Right hindlimb (tissue), 1 donor: Measurements from ENCODE around the gene MXD4.
A peak's percentile ranks its signal among the peaks of the same experiment; 100 is the strongest.
"Not testable (repeated sequence)": the region's sequence is repeated elsewhere in the genome, so short reads cannot be mapped to it uniquely, and the experiment has no call there.

ENCODE experiments used
- DNase-seq: peaks from one replicate; pipeline ENCODE4 v3.0.0-alpha.2; 2018

MXD4 gene

DNA sequence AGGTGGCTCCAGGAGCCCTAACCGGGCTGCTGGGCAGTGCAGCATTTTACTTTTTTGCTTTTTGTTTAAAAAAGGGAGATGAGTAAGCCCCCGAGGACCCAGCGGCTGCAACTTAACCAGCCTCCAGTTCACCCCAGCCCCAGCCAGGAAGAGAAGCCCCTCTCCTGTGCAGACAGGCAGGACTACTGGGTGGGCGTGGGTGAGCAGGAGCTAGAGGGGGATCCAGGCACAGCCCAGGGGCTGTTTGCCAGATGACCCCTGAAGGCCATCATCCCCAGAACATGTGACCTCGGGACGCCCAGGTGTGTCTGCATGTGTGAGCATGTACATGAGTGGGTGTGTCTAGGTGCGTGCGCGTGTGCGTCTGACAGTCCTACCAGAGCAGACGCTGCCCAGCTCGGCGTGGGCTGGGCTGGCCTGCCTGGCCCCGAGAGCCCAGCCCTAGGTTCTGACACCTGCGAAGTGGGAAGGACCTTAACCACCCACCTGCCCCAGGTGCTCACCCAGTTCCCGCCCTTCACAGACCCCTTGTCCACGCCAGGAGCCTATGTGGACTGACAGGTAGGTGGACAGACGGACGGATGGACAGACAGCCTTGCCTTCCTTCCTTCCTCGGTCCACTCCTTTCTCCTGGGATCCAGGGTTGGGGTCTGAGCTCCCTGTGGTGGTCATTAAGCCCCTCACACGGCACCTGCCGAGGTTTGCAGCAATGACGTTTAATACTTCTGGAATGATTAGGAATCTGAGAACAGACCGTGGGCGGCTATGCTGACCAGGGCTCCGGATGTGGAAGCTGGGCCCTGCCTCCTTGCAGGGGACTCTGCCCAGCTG lies 12.2 kb downstream of the MXD4 start:
- DNase-seq, result no peak

DNA sequence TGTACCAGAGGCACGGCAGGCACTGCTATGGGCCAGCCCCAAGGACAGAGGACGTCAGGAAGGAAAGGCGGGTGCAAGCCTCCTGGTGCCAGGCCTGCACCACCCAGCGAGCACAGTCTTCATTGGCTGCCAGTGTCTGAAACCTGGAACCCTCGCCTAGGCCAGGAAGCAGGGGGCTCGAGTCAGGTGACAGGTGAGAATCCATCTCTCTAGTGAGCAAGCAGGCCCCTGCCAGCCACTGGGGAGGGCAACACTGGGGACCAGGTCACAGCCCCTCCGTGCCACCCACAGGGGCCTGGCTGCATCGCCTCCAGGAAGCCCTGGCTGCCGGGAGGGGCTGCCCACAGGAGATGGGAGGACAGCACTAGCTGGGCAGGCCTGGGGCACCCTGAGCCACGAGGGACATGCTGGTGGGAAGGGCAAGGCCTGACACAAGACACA lies 13.1 kb downstream of the MXD4 start:
- no peak for DNase-seq

DNA sequence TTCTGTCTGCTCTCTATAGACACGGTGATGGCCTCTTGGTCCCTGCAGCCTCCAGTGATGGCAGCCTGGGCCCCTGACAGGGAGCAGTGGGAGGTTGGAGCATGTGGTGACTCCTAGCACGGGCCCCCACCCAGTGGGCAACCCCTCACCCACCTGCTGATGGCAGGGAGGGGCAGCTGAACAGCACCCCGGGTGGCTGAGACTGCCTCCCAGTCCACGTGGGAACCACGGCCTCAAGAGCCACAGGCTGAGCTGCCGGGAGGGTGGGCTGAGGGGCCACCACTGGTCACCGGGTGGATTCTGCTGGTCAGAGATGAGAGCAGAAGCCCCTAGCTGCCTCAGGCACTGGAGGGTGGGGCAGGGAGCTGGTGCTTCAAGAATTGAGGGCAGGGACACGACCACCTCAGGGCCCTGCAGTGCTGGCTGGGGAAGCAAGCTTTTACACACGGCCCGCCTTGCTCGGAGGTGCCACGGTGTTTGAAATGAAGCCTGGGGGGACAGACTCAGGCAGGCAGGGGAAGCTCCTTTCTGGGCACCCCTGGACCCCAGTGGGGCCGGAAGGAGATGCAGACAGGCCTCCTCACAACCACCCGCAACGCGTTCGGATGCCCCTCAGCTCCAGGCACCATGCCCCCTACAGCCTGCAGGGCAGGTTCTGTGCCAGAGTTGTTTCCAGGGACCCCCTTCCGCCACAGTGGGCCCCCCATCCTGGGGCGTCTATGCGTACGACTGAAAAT lies 13.7 kb downstream of the MXD4 start:
- no peak for DNase-seq

DNA sequence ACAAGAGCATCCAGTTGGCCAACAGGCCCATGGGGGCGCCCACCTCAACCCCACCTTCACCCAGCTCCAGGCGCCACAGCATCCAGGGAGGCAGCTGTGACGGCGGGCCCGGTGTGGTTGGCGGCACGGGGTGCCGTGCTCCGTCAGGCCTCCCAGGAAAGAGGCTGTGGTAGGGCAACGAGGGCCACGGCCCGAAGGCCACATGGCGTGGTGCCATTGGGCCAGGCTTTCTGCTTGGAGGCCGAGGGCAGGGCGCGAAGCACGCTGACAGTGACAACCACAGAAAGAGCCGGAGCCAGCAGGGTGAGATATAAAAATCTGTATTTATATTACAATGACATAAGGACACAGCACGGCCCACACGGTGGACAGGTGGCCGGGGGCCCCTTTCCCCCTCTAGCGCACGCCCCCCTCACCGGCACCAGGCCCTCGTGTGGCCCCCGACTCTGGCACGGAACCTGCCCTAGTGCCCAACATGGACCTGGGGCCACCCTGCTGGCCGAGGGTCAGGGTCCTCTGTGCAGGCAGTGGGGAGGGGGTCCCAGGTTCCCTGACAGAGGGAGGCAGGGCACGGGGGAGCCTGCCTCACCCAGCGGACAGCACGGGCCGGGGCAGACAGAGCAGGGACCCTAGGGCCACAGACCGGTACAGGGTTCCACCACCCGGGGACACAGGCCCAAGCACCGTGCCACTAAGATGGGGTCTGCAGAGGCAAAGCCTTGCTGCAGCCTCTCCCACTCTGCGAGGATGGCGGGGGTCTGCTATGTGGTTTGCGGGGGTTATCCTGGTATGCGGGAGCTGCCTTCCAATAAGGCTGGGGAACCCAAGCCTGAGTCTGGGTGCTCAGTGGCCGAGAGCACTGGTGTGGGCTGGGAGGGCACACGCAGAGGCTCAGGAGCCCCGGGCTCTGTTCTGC lies 14.5 kb downstream of the MXD4 start:
- DNase-seq, result peak; percentile 25

DNA sequence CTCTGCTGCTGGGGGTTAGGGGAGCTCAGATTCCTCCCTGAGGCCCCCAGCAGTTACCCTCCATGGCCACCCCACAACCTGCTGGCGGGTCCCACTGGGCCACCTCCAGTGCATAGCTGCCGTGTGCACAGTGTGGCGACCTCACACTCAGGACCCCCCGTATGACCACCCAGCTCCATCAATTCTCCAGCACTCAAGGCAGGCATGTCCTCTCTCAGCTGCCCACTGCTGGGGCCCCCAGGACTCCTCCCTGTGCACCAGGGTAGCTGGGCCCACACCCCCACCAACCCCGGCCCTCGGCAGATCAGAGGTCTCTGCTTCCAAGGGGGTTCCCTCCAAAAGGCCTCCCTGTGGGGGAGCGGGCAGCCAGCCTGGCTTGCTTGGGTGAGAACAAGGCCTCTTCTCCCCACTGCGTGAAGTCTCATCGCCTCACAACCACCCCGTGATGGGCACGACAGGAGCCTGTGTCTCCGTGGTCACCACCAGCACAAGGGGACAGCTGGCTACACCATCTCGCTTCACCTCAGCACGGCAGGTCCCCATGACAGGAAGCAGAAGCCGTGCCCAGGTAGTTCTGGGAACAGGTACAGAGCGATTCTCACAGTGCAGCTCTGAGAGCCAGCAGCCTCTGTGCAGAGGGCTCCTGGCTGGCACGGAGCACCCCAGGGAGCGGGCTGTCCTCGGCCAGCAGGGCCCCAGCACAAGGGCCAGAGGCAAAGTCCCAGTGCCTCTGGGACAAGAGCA lies 15.4 kb downstream of the MXD4 start:
- DNase-seq, result no peak

DNA sequence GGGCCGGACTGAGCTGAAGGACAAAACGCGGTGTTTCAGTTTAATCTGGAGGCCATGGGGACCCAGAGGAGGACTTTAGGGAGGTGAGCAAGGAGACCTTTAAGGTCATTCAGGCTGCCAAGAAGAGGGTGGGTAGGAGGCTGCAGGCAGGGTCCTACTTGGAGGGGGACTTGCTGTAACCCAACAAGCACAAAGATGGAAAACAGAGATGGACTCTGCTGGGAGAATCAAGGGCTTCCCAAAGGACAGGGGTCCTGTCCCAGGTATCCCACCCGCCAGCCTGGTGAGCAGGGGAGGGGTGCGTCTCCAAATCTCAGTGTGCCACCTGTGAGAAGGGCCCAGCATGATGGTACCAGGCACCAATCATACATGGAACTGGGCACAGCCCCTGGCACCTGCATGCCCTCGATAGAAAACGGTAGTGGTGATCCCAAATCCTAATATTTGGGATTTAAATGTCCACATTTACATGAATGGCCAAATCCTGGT lies 16.1 kb downstream of the MXD4 start:
- no peak for DNase-seq

DNA sequence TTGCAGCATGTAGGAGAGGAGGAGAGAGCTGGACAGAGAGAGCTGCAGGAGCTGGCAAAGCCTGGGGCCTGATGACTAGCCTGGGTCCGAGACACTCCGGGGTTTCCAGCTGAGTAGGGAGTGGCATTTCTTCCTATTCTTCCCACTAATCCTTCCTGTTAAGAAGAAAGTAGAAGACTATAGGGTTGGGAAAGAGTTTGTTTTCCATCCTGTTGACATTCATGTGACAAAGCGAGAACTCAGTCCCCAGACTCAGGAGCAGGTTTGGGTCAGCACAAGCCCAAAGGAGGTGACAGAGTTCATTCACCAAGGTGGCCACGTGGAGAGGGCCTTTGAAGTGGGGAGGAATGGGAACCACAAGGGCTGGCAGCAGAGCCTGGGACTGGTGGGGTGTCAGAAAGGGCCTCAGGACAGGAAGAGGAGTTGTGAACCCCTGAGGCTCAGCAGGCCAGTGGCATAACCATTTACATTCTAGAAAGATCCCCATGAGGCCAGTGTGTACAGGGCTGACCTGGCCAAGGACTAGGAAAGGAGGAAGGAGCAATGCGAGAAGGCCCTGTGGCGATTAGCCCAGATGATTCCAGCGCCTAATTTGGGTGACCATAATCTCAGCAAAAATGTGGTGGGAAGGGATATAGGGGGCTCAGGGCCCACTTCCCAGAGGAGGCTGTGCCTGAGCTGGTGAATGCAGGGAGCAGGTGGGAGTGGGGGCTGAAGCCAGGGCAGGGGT lies 16.7 kb downstream of the MXD4 start:
- no peak for DNase-seq

DNA sequence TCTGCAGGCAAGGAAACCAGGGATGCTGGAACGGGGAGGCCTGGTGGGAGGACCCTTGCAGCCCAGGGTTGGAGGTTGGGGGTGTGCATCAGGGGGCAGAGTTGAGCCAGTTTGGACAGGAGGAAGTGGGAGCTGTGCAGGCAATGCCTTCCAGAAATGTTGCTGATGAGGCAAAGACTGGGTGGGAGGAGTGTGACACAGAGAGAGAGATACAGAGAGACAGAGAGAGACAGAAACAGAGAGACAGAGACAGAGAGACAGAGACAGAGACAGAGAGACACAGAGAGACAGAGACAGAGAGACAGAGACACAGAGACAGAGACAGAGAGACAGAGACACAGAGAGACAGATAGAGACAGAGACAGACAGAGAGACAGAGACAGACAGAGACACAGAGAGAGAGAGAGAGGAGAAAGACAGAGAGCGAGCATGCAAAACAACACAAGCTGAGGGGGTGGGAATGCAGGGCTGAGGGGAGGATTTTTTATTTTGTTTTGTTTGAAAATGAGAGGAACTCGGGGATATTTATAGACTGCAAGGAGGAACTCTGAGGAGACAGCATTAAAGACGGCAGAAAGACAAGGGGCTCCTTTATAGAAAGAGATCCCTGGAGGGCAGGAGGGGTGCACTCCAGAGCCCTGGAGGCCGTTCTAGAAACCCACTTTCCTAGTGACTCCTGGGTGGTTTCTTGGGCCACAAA lies 18.1 kb downstream of the MXD4 start:
- DNase-seq, result peak; percentile 74

DNA sequence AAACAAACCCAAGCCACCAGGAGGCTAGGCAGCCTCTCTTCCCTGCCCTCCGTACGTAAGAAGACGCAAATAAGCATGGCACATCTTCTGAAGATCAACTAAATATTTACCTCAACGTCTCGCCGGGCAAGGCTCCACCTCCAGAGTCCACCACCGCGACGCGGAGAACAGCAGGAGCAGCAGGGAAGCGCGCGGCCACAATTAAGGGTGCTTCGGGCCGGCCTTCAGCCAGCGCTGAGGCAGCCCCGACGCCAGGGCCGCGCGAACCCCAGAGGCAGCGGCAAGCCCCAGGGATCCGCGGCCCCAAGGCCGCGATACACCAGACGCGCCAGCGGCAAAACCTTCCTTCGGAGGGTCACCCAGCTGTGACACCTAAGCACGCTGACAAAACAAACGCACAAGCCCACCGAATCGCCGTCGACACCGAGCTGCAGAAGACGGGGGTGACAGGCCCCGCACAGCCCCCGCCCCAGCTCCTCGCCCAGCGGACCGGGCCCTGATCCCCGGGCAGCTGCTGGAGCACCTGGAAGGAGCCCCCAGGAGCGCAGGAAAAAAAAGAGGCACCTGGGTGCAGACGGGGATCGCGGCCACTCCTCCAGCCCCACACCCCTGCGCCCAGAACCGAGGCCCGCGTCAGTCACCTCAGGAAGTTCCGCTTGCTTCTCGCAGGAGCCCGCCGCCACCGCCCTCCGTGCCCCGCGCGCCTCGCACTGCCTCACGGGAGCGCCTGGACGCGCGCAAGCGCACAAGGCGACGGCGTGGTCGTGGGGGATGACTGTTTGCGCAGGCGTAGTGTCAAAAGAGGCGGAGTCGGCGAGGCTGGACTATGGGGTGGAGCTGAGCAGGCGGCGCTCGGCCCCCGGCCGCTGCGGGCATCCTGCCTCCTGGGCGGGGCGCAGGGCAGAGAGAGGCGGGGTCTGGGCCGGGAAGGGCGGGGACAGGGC lies 20.2 kb downstream of the MXD4 start, which contains the start of the genes HAUS3 and POLN:
TSS of gene HAUS3 (minus strand) at position 712 of the 944 bp plus-strand sequence. CDS start 1,175 bp downstream, outside the sequence.
TSS of gene POLN (minus strand) at position 712 of the 944 bp plus-strand sequence. CDS start 12,890 bp downstream, outside the sequence.
- DNase-seq, result peak; percentile 99

DNA sequence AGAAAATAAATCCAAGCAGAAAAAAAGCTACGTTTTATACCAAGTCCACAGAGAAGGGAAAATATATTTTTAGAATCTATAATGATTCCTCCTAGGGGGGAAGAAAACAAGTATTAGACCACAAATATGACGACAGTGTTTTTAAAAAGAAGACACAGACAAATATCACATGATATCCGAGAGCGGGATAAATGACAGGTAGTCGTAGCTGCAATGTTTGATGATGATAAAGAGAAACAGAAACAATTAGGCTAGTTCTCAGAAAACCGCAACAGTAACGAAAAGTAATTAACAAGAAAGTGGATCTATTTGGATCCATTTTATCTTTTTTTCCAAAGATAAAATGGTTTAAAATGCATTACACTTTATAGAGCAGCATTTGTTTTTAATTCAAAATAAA lies 20.9 kb downstream of the MXD4 start:
- no peak for DNase-seq

DNA sequence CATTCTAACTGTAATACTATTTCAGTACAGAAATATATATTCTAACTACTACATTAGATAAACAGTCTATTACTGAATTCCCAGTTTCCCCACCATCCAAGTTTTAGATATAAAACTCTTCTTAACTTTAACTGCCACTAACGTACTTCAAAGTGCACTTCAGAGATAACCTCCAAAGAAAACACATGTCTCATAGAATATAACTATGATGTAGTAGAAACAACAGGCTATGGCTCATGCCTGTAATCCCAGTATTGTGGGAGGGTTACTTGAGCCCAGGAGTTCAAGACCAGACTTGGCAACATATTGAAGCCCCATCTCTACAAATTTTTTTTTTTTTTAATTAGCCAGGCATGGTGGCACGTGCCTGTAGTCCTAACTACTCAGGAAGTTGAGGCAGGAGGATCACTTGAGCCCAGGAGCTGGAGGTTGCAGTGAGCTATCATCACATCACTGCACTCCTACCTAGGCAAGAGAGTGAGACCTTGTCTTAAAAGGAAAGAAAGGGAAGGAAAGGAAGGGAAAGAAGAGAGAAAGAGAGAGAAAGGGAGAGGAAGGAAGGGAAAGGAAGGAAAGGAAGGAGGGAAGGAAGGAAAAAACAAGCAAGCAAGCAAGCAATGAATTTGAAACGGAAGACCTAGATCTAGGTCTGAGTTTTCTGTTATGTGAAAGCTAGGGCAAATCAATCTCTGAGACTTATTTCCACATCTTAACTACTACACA lies 24.8 kb downstream of the MXD4 start:
- no peak for DNase-seq

DNA sequence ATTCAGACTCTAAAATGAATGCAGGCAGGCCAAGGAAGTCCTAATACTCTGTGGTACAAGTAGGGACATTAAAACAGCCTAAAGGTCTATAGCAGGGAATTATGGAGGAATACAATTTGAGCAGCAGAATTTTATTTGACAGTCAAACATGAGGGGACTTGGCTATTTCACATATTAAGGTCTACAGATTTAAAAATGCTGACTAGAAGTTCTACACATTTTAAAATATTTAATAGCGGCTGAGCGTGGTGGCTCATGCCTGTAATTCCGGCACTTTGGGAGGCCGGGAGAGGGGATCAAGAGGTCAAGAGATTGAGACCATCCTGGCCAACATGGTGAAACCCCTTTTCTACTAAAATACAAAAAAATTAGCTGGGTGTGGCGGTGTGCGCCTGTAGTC lies 30.8 kb downstream of the MXD4 start:
- no peak for DNase-seq

DNA sequence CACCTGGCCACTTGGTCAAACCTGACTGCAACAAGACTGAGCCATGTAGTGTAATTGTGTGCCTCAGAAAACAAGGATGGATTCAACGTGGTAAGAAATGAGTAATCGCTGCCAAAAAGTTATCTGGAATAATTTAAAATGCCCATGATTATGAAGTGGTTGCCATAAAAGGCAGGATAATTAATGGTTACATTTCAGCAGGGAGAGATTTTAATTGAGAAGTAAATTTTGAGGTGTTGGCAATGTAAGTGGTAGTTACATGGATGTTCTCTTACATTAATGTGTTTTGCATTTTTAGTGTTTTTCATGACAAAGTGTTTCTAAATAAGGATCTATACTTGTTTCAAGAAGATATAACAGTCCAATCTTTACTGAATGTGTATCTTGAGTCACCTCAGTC lies 35.6 kb downstream of the MXD4 start:
- DNase-seq, result no peak

DNA sequence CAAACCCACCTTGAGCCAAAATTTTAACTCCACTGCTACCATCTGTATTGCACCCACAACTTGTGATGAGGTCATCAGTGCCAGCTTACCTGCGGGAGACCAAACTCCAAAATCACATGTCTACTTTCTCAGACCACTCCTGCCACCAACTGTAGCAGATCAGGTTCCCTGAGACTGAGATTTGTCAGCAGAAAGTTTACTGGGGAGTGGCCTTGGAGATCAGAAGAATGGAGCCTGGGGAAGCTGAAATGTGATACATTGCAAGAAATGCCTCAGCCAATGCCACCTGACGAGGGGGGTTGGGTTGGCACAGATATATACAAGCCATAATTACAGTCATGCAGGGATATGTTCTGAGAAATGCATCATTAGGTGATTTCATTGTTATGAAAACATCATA lies 39.1 kb downstream of the MXD4 start:
- no peak for DNase-seq

DNA sequence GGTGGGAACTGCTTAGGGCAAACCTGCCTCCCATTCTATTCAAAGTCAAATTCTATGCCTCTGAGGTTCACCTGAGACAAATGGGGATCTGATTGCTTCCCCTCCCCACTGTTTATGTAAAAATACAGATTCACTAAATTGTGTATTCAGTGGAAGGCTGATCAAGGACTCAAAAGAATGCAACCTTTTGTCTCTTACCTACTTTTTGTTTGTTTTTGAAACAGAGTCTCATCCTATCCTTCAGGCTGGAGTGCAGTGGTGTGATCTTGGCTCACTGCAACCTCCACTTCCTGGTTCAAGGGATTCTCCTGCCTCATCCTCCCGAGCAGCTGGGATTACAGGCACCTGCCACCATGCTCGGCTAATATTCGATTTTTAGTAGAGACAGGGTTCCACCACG lies 40.5 kb downstream of the MXD4 start:
- not testable (repeated sequence) for DNase-seq

DNA sequence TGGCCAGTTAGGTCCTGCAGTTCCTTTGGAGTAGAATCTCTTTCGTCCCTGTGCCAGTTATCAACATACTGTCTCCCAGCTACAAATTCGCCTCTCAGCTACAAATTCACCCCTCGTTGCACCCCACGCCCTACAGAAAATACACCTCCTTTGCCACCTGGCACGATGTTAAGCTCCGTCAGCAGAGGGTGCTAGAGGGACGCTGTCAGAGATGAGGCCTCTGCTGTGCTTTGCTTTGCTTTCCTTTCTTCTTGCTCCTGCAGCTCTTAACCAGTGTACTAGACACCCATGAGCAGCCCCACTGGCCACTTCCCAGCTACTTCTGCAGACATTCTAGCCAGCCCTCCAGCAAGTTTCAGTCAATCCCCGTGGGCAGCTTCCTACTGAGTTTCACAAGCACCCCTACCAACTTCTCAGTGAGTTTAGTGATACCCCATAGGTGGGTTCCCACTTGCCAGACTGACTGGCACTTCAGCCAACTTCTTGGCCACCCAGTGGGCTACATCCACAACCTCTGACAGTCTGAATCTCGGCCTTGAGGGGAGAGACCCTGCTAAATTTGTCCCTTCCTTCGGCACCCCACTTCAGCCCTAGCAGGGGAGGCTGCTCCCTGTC lies 41.8 kb downstream of the MXD4 start:
- DNase-seq, result peak; percentile 75

DNA sequence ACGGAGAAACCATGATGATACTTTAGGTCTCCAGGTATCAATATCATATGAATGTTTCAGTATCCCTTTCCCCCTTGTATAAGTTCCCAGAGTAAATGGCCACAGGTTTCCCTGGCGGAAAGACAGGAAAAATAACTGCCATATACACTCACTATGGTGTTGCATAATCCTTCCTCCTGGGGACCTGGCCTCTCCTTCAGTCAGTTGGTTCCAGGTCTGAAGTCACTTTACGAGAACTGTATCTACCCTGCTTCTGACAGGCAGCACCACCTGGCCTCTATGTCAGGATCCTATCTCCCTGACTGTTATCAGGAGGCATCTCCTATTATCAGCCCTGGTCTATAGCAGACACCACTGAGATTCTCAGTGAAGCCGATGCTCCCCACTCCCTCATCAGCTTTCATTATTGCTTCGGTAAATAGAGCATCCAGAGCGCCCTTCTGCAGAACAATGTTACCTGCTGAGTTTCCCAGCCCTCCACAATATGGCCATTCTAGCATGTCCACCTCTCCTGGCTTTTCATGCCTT lies 42.6 kb downstream of the MXD4 start:
- no peak for DNase-seq

DNA sequence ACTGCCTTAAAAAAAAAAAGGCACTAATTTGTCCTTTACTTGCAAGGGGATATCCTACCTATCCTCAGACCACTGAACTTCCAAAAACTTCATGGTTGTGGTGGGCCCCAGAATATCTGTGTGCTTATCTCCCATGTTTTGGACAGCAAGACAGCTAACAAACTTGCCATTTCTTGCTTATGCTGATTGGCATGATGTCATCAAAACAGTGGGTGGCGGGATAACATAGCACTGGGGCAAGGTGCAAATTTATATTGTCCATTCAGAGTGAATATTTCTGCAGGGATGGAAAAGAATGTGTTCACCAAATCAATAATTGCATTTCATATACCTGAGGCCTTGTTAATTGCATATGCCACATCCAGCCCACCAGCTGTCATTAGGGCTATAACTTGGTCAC lies 43.5 kb downstream of the MXD4 start:
- no peak for DNase-seq
